Measurements from ENCODE around the gene CLIC1.
"Not testable (repeated sequence)": the region's sequence is repeated elsewhere in the genome, so short reads cannot be mapped to it uniquely, and the experiment has no call there.

The CLIC1 gene

DNA sequence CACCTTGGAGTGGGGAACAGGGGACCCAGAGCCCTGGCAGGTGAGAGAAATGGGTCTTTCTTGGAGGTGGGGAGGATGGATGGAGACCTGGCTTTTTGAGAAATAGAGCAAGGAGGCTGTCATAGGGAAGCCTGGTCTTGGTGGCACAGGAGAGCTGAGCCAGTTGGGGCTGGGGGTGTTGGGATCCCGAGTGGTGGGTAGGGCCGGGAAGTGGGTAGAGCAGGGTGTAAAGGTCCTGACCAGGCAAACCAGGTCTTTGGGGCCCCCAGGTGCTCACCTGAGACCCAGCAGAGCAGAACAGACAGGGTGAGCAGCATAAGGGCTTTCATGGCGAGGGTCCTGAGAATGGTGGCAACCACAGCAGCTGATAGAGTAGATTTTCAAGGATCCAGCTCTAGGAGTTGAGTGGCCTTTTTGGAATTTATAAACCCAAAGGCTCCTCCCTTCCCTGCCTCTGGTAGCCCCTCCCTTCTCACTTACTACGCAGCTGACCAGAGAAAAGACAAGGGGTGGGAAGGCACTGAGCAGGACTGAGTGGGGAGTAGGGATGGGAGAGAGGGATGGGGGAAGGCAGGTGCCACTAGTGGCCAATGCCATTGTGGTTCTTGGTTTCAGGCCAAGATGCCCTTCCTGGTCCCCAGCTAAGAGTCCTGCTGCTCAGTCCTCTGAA is 14.8 kb downstream of the CLIC1 start, which contains the start of gene LY6G6C:
Gene LY6G6C, minus strand, starts transcription at position 396 of the 670 bp plus-strand sequence. Its CDS starts 67 bp downstream, at position 329.
- no peak for DNase-seq

DNA sequence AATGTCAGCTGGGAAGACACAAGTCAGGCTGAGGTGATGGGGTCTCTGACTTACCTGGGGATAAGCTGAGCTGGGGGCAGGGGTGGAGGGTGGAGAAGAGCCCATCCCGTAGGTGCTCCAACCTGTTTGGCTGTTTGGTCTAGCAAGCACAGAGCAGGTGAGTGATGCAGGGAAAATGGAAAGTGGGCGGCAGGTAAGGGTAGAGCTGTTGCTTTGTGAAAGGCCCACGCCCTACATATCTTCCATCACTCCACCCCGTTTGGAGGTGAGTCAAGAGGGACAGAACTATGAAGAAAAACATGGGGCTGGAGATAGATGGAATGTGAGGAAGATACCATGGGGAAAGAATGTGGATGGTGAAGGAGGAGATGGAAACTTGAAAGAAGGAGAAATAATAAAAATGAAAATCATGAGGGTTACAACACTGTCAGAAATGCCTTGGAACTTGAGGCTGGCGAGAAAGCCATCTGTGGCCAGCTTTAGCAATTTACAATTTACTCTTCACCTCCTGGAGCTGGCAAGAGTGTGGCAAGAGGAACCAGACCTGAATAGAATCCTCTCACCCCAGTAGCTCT is 16.0 kb downstream of the CLIC1 start:
- DNase-seq: no peak

DNA sequence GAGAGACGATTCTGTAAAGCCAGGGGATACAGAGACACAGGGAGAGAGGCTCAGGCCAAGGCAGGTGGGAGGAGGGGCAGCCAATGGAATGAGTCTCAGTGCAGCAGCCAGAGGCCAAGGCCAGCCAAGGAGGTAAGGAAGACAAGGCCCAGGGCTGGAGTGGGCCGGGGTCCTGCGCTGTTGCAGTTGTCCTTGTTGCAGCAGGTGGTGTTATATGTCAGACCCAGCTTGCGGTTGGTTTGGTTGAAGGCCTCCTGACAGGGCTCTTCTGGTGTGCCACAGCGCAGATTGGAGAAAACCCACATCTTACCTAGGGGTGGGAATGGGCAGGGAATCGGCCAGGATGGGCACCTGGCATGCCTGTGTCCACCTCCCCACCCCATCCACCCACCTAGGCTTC is 17.3 kb downstream of the CLIC1 start:
- no peak for DNase-seq

DNA sequence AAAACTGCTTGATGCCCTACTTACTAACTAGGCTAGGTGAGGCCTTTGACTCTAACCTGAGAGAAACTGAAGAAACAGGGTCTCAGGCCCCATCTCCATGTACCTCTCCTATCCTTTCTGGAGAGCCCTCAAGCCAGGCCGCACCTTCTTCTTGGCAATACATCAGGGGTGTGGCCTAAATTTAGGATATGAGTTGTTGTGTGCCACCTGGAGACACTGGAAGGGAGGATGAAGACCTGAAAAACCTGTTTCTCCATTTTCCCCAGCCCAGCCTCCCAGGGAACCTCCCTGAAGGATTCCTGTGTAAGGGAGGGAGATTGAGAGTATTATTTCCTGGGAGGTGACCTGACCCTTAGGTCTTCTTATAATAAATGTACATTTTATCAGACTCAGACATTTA is 18.1 kb downstream of the CLIC1 start:
- no peak for DNase-seq

DNA sequence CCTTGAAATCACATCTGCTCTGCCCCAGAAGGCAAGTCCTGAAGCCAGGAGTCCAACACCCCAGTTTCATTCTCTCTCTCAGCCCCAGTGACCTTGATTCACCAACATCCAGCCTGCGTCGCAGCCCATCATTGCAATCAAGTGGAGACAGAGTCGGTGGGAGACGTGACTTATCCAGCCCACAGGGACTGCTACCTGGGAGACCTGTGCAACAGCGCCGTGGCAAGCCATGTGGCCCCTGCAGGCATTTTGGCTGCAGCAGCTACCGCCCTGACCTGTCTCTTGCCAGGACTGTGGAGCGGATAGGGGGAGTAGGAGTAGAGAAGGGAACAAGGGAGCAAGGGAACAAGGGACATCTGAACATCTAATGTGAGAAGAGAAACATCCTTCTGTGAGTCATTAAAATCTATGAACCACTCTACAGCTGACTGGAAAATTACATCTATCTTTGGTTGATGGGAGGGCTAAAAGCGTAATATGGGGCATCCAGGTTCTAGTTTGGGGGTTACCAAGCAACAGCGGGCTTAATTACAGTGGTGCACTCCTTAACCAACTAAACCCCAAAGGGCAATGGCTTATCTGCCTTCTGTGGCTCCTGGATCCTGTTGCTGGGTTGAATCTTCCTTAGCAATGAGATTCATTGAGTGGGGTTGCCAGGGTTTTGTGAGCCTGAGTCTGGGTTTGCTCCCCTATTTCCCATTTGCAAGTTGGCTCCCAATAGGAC is 18.7 kb downstream of the CLIC1 start:
- DNase-seq: no peak

DNA sequence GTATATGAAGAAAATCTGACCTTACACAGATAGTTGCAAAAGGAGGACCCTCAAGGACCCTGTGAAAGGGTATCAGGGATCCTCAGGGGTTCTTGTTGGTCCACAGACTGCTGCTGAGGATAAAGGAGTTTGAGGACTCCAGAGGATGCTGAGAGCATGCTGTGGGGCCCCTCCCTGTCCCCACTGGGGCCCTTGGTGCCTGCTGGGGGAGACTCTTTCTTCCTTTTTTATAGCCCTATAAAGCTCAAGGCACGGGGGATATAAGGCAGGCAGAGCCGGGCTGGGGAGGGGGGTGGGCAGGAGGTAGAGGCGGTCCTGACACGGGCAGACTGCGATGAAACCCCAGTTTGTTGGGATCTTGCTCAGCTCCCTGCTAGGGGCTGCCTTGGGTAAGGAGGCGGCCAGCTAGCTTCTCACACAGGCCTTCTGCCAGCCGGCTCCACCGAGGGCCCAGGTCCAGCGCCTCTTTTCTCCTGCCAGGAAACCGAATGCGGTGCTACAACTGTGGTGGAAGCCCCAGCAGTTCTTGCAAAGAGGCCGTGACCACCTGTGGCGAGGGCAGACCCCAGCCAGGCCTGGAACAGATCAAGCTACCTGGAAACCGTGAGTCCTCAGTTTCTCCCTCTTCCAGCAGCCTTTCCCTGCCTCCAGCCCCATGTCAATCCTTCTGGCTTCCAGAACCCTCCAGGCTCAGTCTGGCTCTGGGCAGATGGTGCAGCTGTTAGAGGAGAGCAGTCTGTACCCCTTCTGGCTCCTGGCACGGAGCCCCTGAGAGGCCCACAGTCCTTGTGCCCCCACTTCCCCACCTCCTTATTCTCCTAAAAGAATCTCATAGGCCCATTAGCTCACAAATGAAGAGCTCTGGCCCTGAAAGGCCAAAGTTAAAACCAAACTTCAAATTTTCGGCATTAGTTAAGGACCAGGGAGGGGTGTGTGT is 21.0 kb downstream of the CLIC1 start, which contains the start of gene LY6G6D:
Gene LY6G6D, plus strand, starts transcription at position 327 of the 937 bp plus-strand sequence. Its CDS starts 8 bp downstream, at position 335.
- no peak for DNase-seq

DNA sequence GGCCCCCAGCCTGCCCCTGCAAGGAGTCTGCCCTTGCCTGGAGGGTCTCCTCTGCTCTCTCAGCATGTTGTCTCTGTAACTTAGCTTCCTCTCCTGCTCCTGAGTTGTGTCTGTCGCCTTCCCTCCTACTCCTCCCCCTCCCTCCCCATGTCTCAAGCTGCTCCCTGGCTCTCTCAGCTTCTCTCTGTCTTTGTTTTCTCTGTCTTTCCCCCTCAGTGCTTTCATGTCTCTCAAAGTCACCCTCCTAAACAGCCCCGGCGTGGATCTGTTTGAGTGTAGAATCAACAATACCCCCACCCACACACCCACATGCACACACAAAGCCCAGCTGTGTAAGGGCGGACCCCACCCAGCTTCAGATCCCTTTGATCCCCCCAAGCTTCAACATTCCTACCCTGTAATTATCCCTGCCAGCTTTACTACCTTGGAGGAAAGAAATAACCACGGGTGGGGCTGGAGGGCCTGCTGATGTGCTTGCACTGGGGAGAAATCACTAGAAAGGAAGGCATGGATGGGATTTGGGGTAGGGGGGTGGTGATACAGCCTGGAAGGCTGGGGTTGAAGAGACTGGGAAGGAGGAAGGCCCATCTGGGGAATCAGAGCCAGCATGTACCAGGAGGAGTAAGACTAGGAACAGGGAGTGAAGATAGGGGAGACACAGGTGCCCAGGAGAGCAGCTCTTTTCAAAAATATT is 22.2 kb downstream of the CLIC1 start:
- no peak for DNase-seq

DNA sequence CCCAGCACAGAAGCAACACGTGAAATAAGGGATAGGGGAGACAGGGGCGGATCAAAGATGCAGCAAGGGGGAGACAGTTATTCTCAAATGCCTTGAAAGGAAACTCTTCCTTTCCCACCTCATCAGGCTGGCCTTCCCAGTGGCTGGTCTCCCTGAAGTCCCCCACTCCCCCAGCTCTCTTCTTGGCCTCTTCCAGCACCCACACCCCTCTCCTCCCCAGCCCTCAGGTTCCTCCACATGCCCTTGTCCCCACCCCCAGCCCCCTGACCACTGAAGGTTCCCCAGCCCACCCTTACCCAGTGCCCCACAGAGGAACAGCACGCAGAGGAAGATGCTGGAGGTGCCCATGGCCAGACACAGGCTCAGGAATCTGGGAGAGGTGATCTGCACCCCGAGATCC is 22.9 kb downstream of the CLIC1 start:
- DNase-seq: no peak

DNA sequence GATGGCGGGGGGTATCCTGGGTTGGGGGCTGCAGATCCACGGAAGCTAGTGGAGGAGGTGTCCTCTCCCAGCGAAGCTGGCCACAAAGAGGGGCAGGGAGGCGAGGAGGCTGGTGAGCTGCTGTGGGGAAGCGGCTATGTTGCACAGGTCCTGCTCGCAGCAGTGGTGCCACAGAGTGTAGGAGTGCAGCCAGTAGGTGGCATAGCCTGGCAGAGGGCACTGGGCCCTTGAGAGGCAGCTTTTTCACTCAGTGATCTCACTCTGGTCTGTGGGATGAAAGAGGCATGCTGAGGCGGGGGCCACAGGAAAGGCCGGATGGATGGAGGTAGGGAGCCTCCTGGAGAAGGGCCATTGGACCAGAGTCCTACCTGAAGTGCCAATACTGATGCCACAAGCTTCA is 24.0 kb downstream of the CLIC1 start:
- DNase-seq: no peak

DNA sequence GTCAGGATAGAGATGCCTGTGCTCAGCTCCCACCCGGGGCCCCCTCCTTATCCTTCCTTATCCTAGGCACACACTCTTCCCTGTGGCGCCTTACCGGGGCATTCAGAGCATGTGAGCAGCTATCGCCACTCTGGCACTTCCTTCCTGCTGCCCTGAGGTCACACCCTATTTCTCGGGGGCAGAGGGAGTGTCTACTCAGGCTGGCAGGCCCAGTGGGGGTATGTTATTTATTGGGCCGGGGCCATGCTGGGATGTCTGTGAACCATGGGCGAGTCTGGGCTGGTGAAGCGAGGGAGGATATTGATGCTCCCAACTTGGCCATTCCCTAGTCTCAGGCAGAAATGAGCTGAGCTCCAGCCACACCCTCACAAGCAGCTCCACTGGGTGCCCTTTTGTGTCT is 25.1 kb downstream of the CLIC1 start:
- no peak for DNase-seq

DNA sequence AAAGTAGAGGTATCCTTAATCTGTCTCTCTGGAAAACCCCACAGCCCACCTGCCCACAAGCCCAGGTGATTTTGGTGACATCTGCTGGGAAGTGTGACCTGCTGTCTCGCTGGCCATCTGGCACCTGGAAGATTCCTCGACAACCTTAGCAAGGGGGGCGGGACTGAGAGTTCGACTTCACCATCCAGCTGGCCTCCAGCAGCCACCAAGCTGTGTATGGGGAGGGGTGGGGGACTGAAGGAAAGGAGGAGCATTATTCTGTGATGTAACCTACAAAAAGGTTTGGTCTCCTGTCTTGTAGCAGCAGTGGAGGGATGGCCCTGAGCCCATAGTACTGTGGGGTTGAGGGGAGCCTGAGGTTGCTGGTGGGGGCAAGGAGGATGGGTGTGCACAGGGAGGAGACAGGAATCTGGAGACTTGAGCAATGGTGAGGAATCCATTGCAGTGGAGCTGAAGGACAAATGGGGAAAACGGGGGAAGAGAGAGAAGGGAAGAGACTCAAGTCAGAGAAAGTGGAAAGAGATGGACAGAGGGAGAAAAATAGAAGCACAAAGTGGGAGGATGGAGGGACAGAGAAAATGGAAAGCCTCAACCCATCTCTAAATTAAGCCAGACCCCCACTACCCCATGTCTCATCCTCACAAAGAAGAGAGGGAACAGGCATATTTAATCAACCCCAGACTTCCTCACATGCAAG is 25.7 kb downstream of the CLIC1 start:
- no peak for DNase-seq

DNA sequence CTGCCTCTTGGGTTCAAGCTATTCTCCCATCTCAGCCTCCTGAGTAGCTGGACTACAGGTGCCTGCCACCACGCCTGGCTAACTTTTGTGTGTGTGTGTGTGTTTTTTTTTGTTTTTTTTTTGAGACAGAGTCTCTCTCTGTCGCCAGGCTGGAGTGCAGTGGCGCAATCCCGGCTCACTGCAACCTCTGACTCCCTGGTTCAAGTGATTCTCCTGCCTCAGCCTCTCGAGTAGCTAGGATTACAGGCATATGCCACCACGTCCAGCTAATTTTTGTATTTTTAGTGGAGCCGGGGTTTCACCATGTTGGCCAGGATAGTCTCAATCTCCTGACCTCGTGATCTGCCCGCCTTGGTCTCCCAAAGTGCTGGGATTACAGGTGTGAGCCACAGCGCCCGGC is 27.2 kb downstream of the CLIC1 start:
- DNase-seq: not testable (repeated sequence)

DNA sequence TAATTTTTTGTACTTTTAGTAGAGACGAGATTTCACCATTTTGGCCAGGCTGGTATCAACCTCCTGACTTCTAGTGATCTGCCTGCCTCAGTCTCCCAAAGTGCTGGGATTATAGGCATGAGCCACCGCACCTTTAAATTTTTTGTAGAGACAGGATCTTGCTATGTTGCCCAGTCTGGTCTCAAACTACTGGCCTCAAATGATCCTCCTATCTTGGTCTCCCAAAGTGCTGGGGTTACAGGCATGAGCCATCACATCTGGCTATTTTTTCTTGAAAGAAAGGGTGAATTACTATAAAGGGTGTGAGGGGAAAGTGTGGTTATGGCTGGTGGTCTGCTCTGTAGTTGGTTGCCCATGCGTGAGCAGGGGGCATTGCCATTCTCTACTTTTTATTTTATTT is 28.1 kb downstream of the CLIC1 start:
- no peak for DNase-seq

DNA sequence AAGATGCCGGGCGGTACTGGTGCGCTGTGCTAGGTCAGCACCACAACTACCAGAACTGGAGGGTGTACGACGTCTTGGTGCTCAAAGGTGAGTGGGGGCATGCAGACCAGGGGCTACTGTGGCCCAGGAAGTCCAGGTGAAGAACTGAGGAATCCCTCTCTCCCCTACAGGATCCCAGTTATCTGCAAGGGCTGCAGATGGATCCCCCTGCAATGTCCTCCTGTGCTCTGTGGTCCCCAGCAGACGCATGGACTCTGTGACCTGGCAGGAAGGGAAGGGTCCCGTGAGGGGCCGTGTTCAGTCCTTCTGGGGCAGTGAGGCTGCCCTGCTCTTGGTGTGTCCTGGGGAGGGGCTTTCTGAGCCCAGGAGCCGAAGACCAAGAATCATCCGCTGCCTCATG is 28.6 kb downstream of the CLIC1 start:
- no peak for DNase-seq

DNA sequence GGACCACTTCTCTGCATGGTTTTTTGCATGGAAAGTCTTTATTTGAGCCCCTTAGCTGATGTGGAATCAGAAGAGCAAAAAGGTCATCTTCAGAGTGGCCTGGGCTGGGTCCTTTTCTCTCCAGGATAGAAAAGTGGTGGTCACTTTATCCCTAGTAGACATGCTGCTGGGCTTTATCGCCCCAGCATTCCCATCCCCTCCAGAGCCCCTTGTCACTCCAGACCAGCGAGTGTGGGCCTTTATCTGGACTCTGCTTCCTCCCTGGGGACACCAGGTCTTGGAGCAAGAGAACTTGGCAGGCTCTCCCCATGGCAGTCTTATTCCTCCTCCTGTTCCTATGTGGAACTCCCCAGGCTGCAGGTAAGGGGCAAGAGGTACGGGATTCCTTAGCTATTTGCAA is 29.7 kb downstream of the CLIC1 start, which contains the start of gene LY6G6F:
Gene LY6G6F, plus strand, starts transcription at position 268 of the 400 bp plus-strand sequence. Its CDS starts 41 bp downstream, at position 309.
- DNase-seq: no peak

DNA sequence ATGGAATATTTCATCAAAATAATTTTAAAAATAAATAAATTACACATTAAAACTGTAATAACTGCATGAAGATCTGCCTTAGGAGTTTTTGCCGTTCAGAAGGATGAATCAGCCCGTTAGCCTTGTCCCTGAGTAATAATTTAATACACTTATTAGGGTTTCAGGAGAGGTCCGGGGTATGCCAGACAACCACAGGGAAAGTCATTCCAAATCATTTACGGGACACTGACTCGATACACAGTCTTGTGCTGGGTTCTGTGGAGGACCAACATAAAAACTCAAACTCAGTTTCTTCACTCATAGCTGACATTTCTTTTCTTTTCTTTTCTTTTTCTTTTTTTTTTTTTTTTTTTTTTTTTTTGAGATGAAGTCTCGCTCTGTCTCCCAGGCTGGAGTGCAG is 30.4 kb downstream of the CLIC1 start:
- DNase-seq: no peak

DNA sequence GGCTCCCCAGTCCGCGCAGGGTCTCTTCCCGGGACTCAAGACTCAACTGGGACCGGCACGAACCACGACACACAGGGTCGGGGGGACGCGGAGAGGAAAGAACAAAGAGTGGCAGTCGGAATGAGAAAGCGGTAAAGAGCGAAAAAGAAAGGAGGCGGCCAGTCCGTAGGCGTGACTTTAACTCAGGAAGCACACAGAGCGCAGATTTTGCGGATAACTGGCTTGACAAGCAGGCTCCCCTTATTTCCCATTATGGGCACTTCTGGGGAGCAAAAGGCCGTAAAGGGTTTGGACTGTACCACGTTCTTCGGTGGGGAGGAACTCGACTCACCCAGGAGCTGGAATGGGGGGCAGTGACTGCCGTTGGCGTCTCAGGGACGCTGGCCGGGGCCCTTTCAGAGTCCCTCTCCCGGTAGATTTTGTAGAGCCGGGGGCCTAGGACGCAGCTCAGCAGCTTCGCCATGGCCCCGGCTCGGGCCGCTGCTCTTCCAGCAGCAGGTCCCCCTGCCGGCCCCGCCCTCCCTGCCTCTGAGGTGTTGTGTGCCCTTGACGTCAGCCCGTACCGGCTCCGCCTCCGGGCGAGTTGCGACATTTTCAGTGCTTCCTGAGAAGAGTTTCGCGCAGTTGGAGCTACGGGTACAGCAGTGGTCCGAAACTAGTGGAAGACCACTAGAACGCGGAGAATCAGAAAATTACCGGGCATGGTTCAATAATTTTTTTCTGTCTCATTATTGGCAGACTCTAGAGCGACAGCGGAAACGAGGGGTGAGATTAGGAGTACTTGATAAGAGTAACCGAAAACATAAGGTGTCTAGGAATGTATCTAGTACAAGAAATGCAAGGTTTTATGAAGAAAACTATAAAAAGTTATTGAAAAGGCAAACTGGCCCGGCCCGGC is 33.3 kb downstream of the CLIC1 start, which contains the start of gene ABHD16A:
Gene ABHD16A, minus strand, starts transcription at position 506 of the 898 bp plus-strand sequence. Its CDS starts 43 bp downstream, at position 463.
- DNase-seq: peak; percentile 97 to 98

DNA sequence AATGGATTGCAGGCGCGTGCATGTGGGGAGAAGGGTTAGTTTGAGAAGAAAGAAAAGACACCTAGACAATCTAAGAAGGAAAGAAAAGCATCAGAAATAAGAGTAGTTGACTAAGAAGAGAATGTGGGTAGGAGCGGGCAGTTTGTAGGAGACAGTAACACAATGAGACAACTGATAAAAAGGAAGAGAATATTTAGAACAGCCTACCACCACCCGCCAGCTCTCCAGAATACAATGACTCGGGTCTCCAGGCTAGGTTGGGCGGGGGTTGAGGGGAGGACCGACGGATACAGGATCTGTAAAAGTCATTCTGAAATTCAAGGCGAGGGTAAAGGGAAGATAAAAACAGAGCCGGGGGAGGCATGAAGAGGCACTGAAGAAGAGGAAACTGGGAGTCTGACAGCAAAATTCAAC is 33.9 kb downstream of the CLIC1 start:
- peak in 1 of 2 donors; percentile 46 for DNase-seq

DNA sequence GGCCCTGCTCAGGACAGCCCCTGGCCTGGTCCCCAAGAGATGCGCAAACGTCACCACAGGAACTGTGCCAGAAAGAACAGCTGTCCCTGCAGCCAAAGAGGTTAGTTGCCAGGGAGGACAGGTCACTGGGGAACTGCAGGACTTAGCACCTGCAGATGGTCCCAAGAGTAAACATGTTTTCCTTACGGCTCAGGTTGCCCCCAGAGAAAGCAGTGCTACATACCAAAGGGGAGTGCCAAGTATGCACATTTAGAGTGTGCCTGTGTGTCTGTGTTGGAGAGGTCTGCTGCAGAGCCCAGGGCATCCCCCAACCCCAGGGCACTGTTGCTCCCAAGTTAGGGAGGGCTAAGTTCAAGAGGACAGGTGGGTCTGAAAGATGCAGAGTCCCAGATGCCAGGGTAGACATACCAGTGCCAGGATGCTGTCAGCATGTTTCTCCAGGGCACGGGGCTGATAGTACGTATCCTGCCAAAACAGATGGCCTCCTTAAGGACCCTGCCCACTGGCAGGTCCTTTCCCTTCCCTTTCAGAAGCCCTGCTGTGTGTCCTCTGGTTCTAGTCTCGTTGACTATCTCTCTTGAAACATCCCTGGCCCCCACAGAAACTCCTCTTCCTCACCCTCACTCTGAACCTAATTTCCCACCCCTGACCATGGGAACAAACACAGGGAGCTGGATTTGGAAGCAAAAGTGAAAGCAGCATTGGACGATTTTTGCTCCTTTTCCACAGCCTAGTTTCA is 34.5 kb downstream of the CLIC1 start:
- no peak for DNase-seq
